Tibial artery (tissue), 4 donors: Measurements from ENCODE around the gene CACNA1E.

Source experiments
- DNase-seq, 2 donors: peaks; one replicate each; pipeline ENCODE4 v3.0.0-alpha.2; 2019
- H3K27ac ChIP-seq, 2 donors: fragments of 200-600 bp; sonication (generic) in 1 of 2; 1 replicate in 1 of 2; 2 replicates in 1 of 2; pipeline ENCODE4 v1.5.1; 2018 to 2019; ENCODE audit warnings: mild to moderate bottlenecking in 1 of 2
- H3K27me3 ChIP-seq, 2 donors: fragments of 200-600 bp; sonication (generic) in 1 of 2; one replicate each; pipeline versions ENCODE4 v1.5.1 to v1.6.0; 2016 to 2019
- H3K36me3 ChIP-seq, 3 donors: fragments of 200-600 bp; sonication (generic) in 2 of 3; one replicate each; pipeline ENCODE4 v1.5.1; 2016 to 2019; ENCODE audit warnings: mild to moderate bottlenecking in 2 of 3
- H3K4me1 ChIP-seq, 4 donors: fragments of 200-600 bp; sonication (generic) in 2 of 4; 1 replicate in 3 of 4; 2 replicates in 1 of 4; pipeline ENCODE4 v1.5.1; 2016 to 2019
- H3K4me3 ChIP-seq, 2 donors: fragments of 200-600 bp; sonication (generic) in 1 of 2; 1 replicate in 1 of 2; 2 replicates in 1 of 2; pipeline ENCODE4 v1.5.1; 2018 to 2019; ENCODE audit warnings: mild to moderate bottlenecking in 2 of 2
- H3K9me3 ChIP-seq, 3 donors: fragments of 200-600 bp; sonication (generic) in 1 of 3; one replicate each; pipeline ENCODE4 v1.5.1; 2016 to 2019
- CTCF ChIP-seq, 2 experiments: fragments of 200-600 bp in 1 of 2; fragments of 450-650 bp in 1 of 2; IDR thresholded peaks; one replicate each; pipeline ENCODE4 v1.5.1; 2017 to 2019; ENCODE audit warnings: antibody characterized with exemption in 2 of 2, mild to moderate bottlenecking in 1 of 2, moderate library complexity in 1 of 2
- intact Hi-C: fragments of 100-400 bp; cut with DNase I; formaldehyde crosslinking; loops from one replicate; pipeline ENCODE4 v1.15.0; 2023; ENCODE audit warnings: low total_unique reads

CACNA1E gene

GRCh38 chr1:181674617-181675016 is 191.3 kb downstream of the CACNA1E start:
- TF ChIP-seq CTCF (IDR thresholded peaks at IDR 0.05): no peak
- intact Hi-C loops: no loop called here
- H3K9me3 ChIP-seq: no peaks in the 10 kb centered on the region
- no peak overlapping the region for H3K27ac ChIP-seq
- peaks cover 0 to 2% of the 10 kb centered on the region in 2 donors for H3K27me3 ChIP-seq
- H3K4me1 ChIP-seq: no peaks in the 10 kb centered on the region
- no peak for DNase-seq
- no peaks in the 10 kb centered on the region for H3K36me3 ChIP-seq
- H3K4me3 ChIP-seq: no peak overlapping the region

GRCh38 chr1:181675091-181675917 is 192.0 kb downstream of the CACNA1E start:
- Histone ChIP-seq H3K9me3 (no peaks in the 10 kb centered on the region), H3K27ac (no peak overlapping the region), H3K36me3 (no peaks in the 10 kb centered on the region), H3K27me3 (peaks cover 0 to 2% of the 10 kb centered on the region in 2 donors), H3K4me1 (no peaks in the 10 kb centered on the region), H3K4me3 (no peak overlapping the region)
- DNase-seq: no peak
- intact Hi-C loops: no loop called here
- TF ChIP-seq CTCF (IDR thresholded peaks at IDR 0.05): no peak

GRCh38 chr1:181675918-181676190 is 192.5 kb downstream of the CACNA1E start:
- no peaks in the 10 kb centered on the region for H3K9me3 ChIP-seq
- no peak for TF ChIP-seq CTCF (IDR thresholded peaks at IDR 0.05)
- H3K4me3 ChIP-seq: no peak overlapping the region
- no peak overlapping the region for H3K27ac ChIP-seq
- no peaks in the 10 kb centered on the region for H3K4me1 ChIP-seq
- H3K27me3 ChIP-seq: peaks cover 0 to 2% of the 10 kb centered on the region in 2 donors
- H3K36me3 ChIP-seq: no peaks in the 10 kb centered on the region
- no peak for DNase-seq
- intact Hi-C loops: no loop called here

GRCh38 chr1:181676269-181676668 is 193.0 kb downstream of the CACNA1E start:
- Histone ChIP-seq H3K9me3 (no peaks in the 10 kb centered on the region), H3K27ac (no peak overlapping the region), H3K4me1 (no peaks in the 10 kb centered on the region), H3K27me3 (peaks cover 0 to 2% of the 10 kb centered on the region in 2 donors), H3K4me3 (no peak overlapping the region), H3K36me3 (no peaks in the 10 kb centered on the region)
- DNase-seq: no peak
- TF ChIP-seq CTCF (IDR thresholded peaks at IDR 0.05): no peak
- intact Hi-C loops: no loop called here

GRCh38 chr1:181680332-181680731 is 197.0 kb downstream of the CACNA1E start:
- H3K36me3 ChIP-seq: no peaks in the 10 kb centered on the region
- intact Hi-C loops: no loop called here
- H3K4me3 ChIP-seq: no peak overlapping the region

More at GRCh38 chr1:181680332-181680731, 197.0 kb downstream of the CACNA1E start:
- no peaks in the 10 kb centered on the region for H3K4me1 ChIP-seq
- no peak overlapping the region for H3K27ac ChIP-seq
- TF ChIP-seq CTCF (IDR thresholded peaks at IDR 0.05): no peak
- DNase-seq: no peak
- no peaks in the 10 kb centered on the region for H3K9me3 ChIP-seq
- H3K27me3 ChIP-seq: no peaks in the 10 kb centered on the region
